ENCODE measurements around the gene FHIP1A.

FHIP1A gene

GRCh38 chr4:151431728-151432127 is 22.8 kb downstream of the FHIP1A start:
- H3K27me3 Mint-ChIP-seq, result peaks cover 1% of the 10 kb centered on the region
- no peak overlapping the region for H3K27ac Mint-ChIP-seq
- H3K9me3 Mint-ChIP-seq, result no peaks in the 10 kb centered on the region
- H3K36me3 Mint-ChIP-seq, result no peaks in the 10 kb centered on the region
- H3K4me3 Mint-ChIP-seq, result no peak overlapping the region
- no peaks in the 10 kb centered on the region for H3K4me1 Mint-ChIP-seq

GRCh38 chr4:151432654-151433053 is 23.7 kb downstream of the FHIP1A start:
- no peaks in the 10 kb centered on the region for H3K9me3 Mint-ChIP-seq
- no peaks in the 10 kb centered on the region for H3K4me1 Mint-ChIP-seq
- no peak overlapping the region for H3K4me3 Mint-ChIP-seq
- H3K27ac Mint-ChIP-seq, result no peak overlapping the region
- H3K27me3 Mint-ChIP-seq, result peaks cover 1% of the 10 kb centered on the region
- no peaks in the 10 kb centered on the region for H3K36me3 Mint-ChIP-seq

GRCh38 chr4:151434183-151434860 is 25.3 kb downstream of the FHIP1A start:
- Mint-ChIP-seq H3K27ac (no peak overlapping the region), H3K9me3 (no peaks in the 10 kb centered on the region), H3K27me3 (no peaks in the 10 kb centered on the region), H3K36me3 (no peaks in the 10 kb centered on the region), H3K4me3 (no peak overlapping the region), H3K4me1 (no peaks in the 10 kb centered on the region)

- H3K4me1 Mint-ChIP-seq, result no peaks in the 10 kb centered on the region
- no peaks in the 10 kb centered on the region for H3K36me3 Mint-ChIP-seq
- no peak overlapping the region for H3K27ac Mint-ChIP-seq
- no peak overlapping the region for H3K4me3 Mint-ChIP-seq
- no peaks in the 10 kb centered on the region for H3K9me3 Mint-ChIP-seq
- no peaks in the 10 kb centered on the region for H3K27me3 Mint-ChIP-seq
Measured at GRCh38 chr4:151436093-151436518, 27.1 kb downstream of the FHIP1A start.

GRCh38 chr4:151437505-151437904 is 28.5 kb downstream of the FHIP1A start:
- Mint-ChIP-seq H3K27me3 (no peaks in the 10 kb centered on the region), H3K27ac (no peak overlapping the region), H3K4me3 (no peak overlapping the region), H3K4me1 (no peaks in the 10 kb centered on the region), H3K9me3 (no peaks in the 10 kb centered on the region), H3K36me3 (no peaks in the 10 kb centered on the region)

- Mint-ChIP-seq H3K4me1 (no peaks in the 10 kb centered on the region), H3K27me3 (no peaks in the 10 kb centered on the region)
Measured at GRCh38 chr4:151438154-151438553, 29.2 kb downstream of the FHIP1A start.

GRCh38 chr4:151439320-151439719 is 30.3 kb downstream of the FHIP1A start:
- H3K9me3 Mint-ChIP-seq, result no peaks in the 10 kb centered on the region
- no peaks in the 10 kb centered on the region for H3K36me3 Mint-ChIP-seq

More at GRCh38 chr4:151438154-151438553, 29.2 kb downstream of the FHIP1A start:
- Mint-ChIP-seq H3K4me3 (no peak overlapping the region), H3K9me3 (no peaks in the 10 kb centered on the region), H3K36me3 (no peaks in the 10 kb centered on the region), H3K27ac (no peak overlapping the region)

GRCh38 chr4:151442002-151442401 is 33.0 kb downstream of the FHIP1A start:
- Mint-ChIP-seq H3K27ac (no peak overlapping the region), H3K9me3 (no peaks in the 10 kb centered on the region), H3K4me1 (no peaks in the 10 kb centered on the region), H3K36me3 (no peaks in the 10 kb centered on the region), H3K27me3 (peaks cover 8% of the 10 kb centered on the region), H3K4me3 (no peak overlapping the region)

More at GRCh38 chr4:151439320-151439719, 30.3 kb downstream of the FHIP1A start:
- H3K27ac Mint-ChIP-seq, result no peak overlapping the region
- H3K27me3 Mint-ChIP-seq, result peaks cover 2% of the 10 kb centered on the region
- no peak overlapping the region for H3K4me3 Mint-ChIP-seq
- no peaks in the 10 kb centered on the region for H3K4me1 Mint-ChIP-seq

- Mint-ChIP-seq H3K36me3 (no peaks in the 10 kb centered on the region), H3K9me3 (no peaks in the 10 kb centered on the region), H3K27me3 (peaks cover 8% of the 10 kb centered on the region), H3K27ac (no peak overlapping the region), H3K4me3 (no peak overlapping the region), H3K4me1 (no peaks in the 10 kb centered on the region)
Measured at GRCh38 chr4:151443247-151443646, 34.3 kb downstream of the FHIP1A start.

GRCh38 chr4:151443752-151444151 is 34.8 kb downstream of the FHIP1A start:
- Mint-ChIP-seq H3K4me1 (no peaks in the 10 kb centered on the region), H3K36me3 (no peaks in the 10 kb centered on the region), H3K9me3 (no peaks in the 10 kb centered on the region), H3K27ac (no peak overlapping the region), H3K27me3 (peaks cover 8% of the 10 kb centered on the region), H3K4me3 (no peak overlapping the region)

GRCh38 chr4:151446208-151446607 is 37.2 kb downstream of the FHIP1A start:
- Mint-ChIP-seq H3K4me3 (no peak overlapping the region), H3K27ac (no peak overlapping the region), H3K9me3 (no peaks in the 10 kb centered on the region), H3K27me3 (peaks cover 8% of the 10 kb centered on the region), H3K4me1 (no peaks in the 10 kb centered on the region), H3K36me3 (no peaks in the 10 kb centered on the region)

GRCh38 chr4:151454513-151454912 is 45.5 kb downstream of the FHIP1A start:
- Mint-ChIP-seq H3K27ac (no peak overlapping the region), H3K4me1 (no peaks in the 10 kb centered on the region), H3K9me3 (no peaks in the 10 kb centered on the region), H3K27me3 (no peaks in the 10 kb centered on the region), H3K36me3 (no peaks in the 10 kb centered on the region), H3K4me3 (no peak overlapping the region)

- Mint-ChIP-seq H3K4me3 (no peak overlapping the region), H3K27me3 (no peaks in the 10 kb centered on the region), H3K9me3 (no peaks in the 10 kb centered on the region), H3K4me1 (no peaks in the 10 kb centered on the region), H3K27ac (no peak overlapping the region), H3K36me3 (no peaks in the 10 kb centered on the region)
Measured at GRCh38 chr4:151455212-151455611, 46.2 kb downstream of the FHIP1A start.

- H3K27me3 Mint-ChIP-seq, result no peaks in the 10 kb centered on the region
- no peak overlapping the region for H3K4me3 Mint-ChIP-seq
- no peaks in the 10 kb centered on the region for H3K36me3 Mint-ChIP-seq
- H3K27ac Mint-ChIP-seq, result no peak overlapping the region
- no peaks in the 10 kb centered on the region for H3K9me3 Mint-ChIP-seq
- no peaks in the 10 kb centered on the region for H3K4me1 Mint-ChIP-seq
Measured at GRCh38 chr4:151458148-151458547, 49.2 kb downstream of the FHIP1A start.
